ENCODE measurements around the gene SMAD7. TPM values are rescaled to one million over a fixed set of nuclear protein-coding genes. Genes with fewer than 3 reads are reported as not detected.

SMAD7 gene
- total and polyA plus RNA-seq, 10 of the 15 experiments (the other 5 are each of a cell fraction or from before 2014, with no cell fraction given) = 1.3 to 22.5 (median 8.0) TPM

GRCh38 chr18:48967545-48967944, 16.8 kb upstream of the SMAD7 start:
- DNase-seq (ENCODE audit: low read depth, low spot score) = no peak
- SMC1A ChIA-PET (ENCODE audit: uncharacterized antibody, unreplicated experiment) = interaction anchor here (1.1 to 1.2 kb wide), 2 partner anchors 15 to 271 kb away, joined by 3 to 4 read pairs; no protein-coding TSS in a partner anchor
- no peaks in the 10 kb centered on the region for H3K36me3 ChIP-seq (ENCODE audit: control insufficient read depth in 2 of 2, insufficient read depth in 2 of 2, low read length in 1 of 2)
- no peaks in the 10 kb centered on the region for H3K4me1 ChIP-seq (ENCODE audit: control insufficient read depth, insufficient read depth, low read length)
- in situ Hi-C loops (cut with MboI) (no loop called here), intact Hi-C loops (cut with micrococcal nuclease; ENCODE audit: unreplicated experiment) (no loop called here)
- H2AFZ ChIP-seq (ENCODE audit: control insufficient read depth, low read depth, low read length) = no peak overlapping the region
- WGBS (ENCODE audit: insufficient coverage, insufficient replicate concordance, low lambda C conversion rate, missing lambda C conversion rate) = 64% methylated on average over 2 of the region's 2 CpGs
- CTCF ChIA-PET = interaction anchor here (0.7 to 2.0 kb wide), 3 partner anchors 55 to 190 kb away, joined by 3 to 6 read pairs (median 3); no protein-coding TSS in a partner anchor
- POLR2A ChIA-PET = no interaction called here
- H4K20me1 ChIP-seq (ENCODE audit: control insufficient read depth, insufficient read depth) = no peaks in the 10 kb centered on the region
- no peak overlapping the region for H3K4me3 ChIP-seq
- RAD21 ChIA-PET (ENCODE audit: unreplicated experiment) = interaction anchor here (0.6 to 1.1 kb wide), 3 partner anchors 182 to 256 kb away, joined by 3 to 4 read pairs (median 3); no protein-coding TSS in a partner anchor
- peaks cover 0 to 3% of the 10 kb centered on the region in 2 experiments; a peak in 1 of 4 replicates for H3K27me3 ChIP-seq (replicated peaks in 1 of 2; ENCODE audit: control insufficient read depth in 2 of 2, insufficient read depth in 2 of 2, low read length in 1 of 2)
- H3K9ac ChIP-seq (ENCODE audit: control insufficient read depth, insufficient read depth, low read length) = no peak overlapping the region
- BruUV-seq (replicated peaks) = no TSS peak
- H3K27ac ChIP-seq (ENCODE audit: control insufficient read depth, insufficient read depth) = no peak overlapping the region
- no peaks in the 10 kb centered on the region; the same call in 2 of the 3 replicates for H3K9me3 ChIP-seq (replicated peaks; ENCODE audit: control insufficient read depth, insufficient read depth, low read length)
- H3K79me2 ChIP-seq (ENCODE audit: control insufficient read depth, insufficient read depth, low read length) = no peaks in the 10 kb centered on the region
- FAIRE-seq = no peak
- no peak for ATAC-seq
- TF ChIP-seq SP1 (IDR thresholded peaks at IDR 0.05; ENCODE audit: low read depth, low read length) (no peak), SMARCA5 (IDR thresholded peaks at IDR 0.05) (no peak), IKZF1 (conservative IDR thresholded peaks at IDR 0.05) (no peak), IRF3 (IDR thresholded peaks at IDR 0.05) (no peak), NRF1 (conservative IDR thresholded peaks at IDR 0.05; ENCODE audit: low read depth, low read length) (no peak), DPF2 (IDR thresholded peaks at IDR 0.05) (no peak), POLR2AphosphoS5 (IDR thresholded peaks at IDR 0.05; ENCODE audit: low read length) (no peak), ASH2L (IDR thresholded peaks at IDR 0.05; ENCODE audit: borderline replicate concordance, low read depth) (no peak), SREBF1 (IDR thresholded peaks at IDR 0.05; ENCODE audit: low read length) (no peak), REST (IDR thresholded peaks at IDR 0.05; ENCODE audit: low read depth, low read length) (no peak), SIX5 (IDR thresholded peaks at IDR 0.05; ENCODE audit: low read depth, low read length, severe bottlenecking) (no peak), PAX8 (IDR thresholded peaks at IDR 0.05) (no peak), CHD1 (IDR thresholded peaks at IDR 0.05; ENCODE audit: low read depth, low read length) (no peak), CHD4 (IDR thresholded peaks at IDR 0.05) (no peak), MXI1 (IDR thresholded peaks at IDR 0.05; ENCODE audit: low read depth, low read length) (no peak)
- H3K4me2 ChIP-seq (ENCODE audit: control insufficient read depth, insufficient read depth) = no peak overlapping the region
